Activated naive CD8-positive, alpha-beta T cell treated with anti-CD3 and anti-CD28 coated beads, Interleukin-2, amount 50 U/mL, for 24 hours (primary cell): ENCODE results near the gene LIPE.

Experiments used
- ATAC-seq: fragments of 150-1000 bp; cut with Tn5 transposase; one replicate; pipeline ENCODE4 v1.10.0; 2021
- DNase-seq: peaks from one replicate; pipeline ENCODE4 v3.0.0; 2021
- H3K27ac Mint-ChIP-seq: one replicate; pipeline ENCODE4 v1.8.0; 2021; ENCODE audit warnings: mild to moderate bottlenecking, mixed read lengths
- H3K27me3 Mint-ChIP-seq: one replicate; pipeline ENCODE4 v1.8.0; 2021; ENCODE audit warnings: mixed read lengths
- H3K36me3 Mint-ChIP-seq: one replicate; pipeline ENCODE4 v1.8.0; 2021; ENCODE audit warnings: low read depth, mixed read lengths
- H3K4me1 Mint-ChIP-seq: one replicate; pipeline ENCODE4 v1.8.0; 2021; ENCODE audit warnings: mixed read lengths
- H3K4me3 Mint-ChIP-seq: one replicate; pipeline ENCODE4 v1.8.0; 2021; ENCODE audit warnings: mild to moderate bottlenecking, moderate library complexity, mixed read lengths
- H3K9me3 Mint-ChIP-seq: one replicate; pipeline ENCODE4 v1.8.0; 2021; ENCODE audit warnings: mixed read lengths

Gene LIPE

GRCh38 chr19:42428676-42429075 is 1.5 kb upstream of the LIPE start:
- H3K27me3 Mint-ChIP-seq: no peaks in the 10 kb centered on the region
- H3K36me3 Mint-ChIP-seq: no peaks in the 10 kb centered on the region
- no peak overlapping the region for H3K27ac Mint-ChIP-seq
- DNase-seq (no peak), ATAC-seq (no peak)
- peaks cover 6% of the 10 kb centered on the region for H3K4me1 Mint-ChIP-seq
- no peaks in the 10 kb centered on the region for H3K9me3 Mint-ChIP-seq
- no peak overlapping the region for H3K4me3 Mint-ChIP-seq

DNA sequence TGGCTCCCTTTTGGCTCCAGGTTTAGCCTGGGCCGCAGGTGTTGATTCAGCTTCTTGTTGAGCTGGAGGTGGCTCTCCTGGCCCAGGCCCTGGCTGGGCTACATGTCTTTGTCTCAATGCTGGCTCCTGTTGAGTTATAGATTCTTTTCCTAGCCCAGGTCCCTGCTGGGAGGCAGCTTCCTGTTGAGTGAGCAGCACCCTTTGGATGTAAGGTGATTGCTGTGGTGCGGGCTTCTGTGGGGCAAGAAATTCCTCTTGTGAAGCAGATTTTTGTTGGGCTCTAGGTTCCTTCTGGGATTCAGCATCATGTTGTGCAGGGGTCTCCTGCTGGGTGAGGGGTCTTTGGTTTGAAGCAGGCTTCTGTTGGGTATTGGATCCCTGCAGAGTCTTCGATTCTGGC is 545 bp downstream of the LIPE start:
- H3K4me1 Mint-ChIP-seq: peaks cover 25% of the 10 kb centered on the region
- H3K27me3 Mint-ChIP-seq: no peaks in the 10 kb centered on the region
- peaks cover 1% of the 10 kb centered on the region for H3K36me3 Mint-ChIP-seq
- DNase-seq (no peak), ATAC-seq (no peak)
- H3K9me3 Mint-ChIP-seq: no peaks in the 10 kb centered on the region
- no peak overlapping the region for H3K27ac Mint-ChIP-seq
- H3K4me3 Mint-ChIP-seq: no peak overlapping the region

DNA sequence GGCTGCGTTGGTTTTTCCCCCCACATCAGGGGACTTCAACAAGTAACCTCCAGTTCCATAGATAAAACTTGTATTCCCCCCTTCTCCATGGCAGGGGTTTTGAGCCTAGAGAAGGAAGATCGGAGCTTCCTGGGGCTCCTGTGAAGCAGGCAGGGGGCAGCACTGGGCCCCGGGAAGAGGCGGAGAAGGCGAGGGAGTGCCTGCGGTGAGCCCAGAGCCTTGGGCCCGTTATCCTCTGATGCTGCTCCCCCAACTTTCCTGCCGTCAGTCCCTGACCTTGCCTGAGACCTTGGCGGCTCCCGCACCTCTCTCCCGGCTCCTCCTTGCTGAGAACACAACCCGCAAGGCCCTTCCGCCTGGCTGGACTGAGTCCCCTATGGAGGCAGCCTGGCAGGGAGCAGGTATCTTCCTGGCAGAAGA is 2.5 kb downstream of the LIPE start:
- no peak for DNase-seq
- no peaks in the 10 kb centered on the region for H3K9me3 Mint-ChIP-seq
- H3K4me1 Mint-ChIP-seq: peaks cover 41% of the 10 kb centered on the region
- H3K27ac Mint-ChIP-seq: no peak overlapping the region
- no peaks in the 10 kb centered on the region for H3K27me3 Mint-ChIP-seq
- H3K36me3 Mint-ChIP-seq: peaks cover 1% of the 10 kb centered on the region
- H3K4me3 Mint-ChIP-seq: no peak overlapping the region
- ATAC-seq: no peak

GRCh38 chr19:42424345-42424707 is 2.9 kb downstream of the LIPE start:
- H3K4me1 Mint-ChIP-seq: peaks cover 41% of the 10 kb centered on the region
- H3K27ac Mint-ChIP-seq: no peak overlapping the region
- H3K27me3 Mint-ChIP-seq: no peaks in the 10 kb centered on the region
- H3K36me3 Mint-ChIP-seq: peaks cover 1% of the 10 kb centered on the region
- ATAC-seq: no peak
- H3K9me3 Mint-ChIP-seq: no peaks in the 10 kb centered on the region
- no peak for DNase-seq
- peak overlapping the region; percentile 95 for H3K4me3 Mint-ChIP-seq

- peak; percentile 93 for DNase-seq
- peak overlapping the region; percentile 95 for H3K4me3 Mint-ChIP-seq
- no peaks in the 10 kb centered on the region for H3K27me3 Mint-ChIP-seq
- peaks cover 3% of the 10 kb centered on the region for H3K36me3 Mint-ChIP-seq
- peak overlapping the region; percentile 88 for H3K27ac Mint-ChIP-seq
- peak; percentile 92 for ATAC-seq
- no peaks in the 10 kb centered on the region for H3K9me3 Mint-ChIP-seq
- peaks cover 41% of the 10 kb centered on the region for H3K4me1 Mint-ChIP-seq
These were observed 3.5 kb downstream of the LIPE start for GRCh38 chr19:42423462-42424344.

DNA sequence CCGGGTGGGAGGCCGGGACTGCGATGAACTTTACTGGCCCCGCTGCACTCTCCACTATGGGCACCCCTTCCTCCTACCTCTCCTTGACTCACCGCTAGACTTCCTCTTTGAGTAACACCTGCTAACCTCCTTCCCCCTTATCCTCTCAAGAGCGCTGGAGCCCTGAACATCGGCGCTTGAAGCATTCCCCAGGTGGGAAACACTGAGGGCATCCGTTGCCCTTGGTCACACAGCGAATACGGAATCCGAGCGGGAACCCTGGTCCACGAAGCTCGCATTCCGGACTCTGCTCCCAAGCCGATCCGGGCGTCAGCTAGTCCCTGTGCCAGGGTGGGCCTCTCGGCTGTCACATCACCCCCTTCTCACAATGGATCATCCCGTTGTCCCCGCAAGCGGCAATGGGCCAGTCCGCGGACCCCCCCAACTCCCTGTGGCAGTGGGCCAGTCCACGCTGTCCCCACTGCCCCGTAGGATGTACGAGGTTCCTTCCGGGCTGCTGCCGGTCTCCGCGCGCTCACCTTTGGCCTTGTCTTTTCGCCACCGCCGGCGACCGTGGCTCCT is 4.2 kb downstream of the LIPE start:
- peak overlapping the region; percentile 88 for H3K27ac Mint-ChIP-seq
- H3K9me3 Mint-ChIP-seq: no peaks in the 10 kb centered on the region
- peak overlapping the region; percentile 95 for H3K4me3 Mint-ChIP-seq
- ATAC-seq: peak; percentile 66
- peaks cover 6% of the 10 kb centered on the region for H3K36me3 Mint-ChIP-seq
- peak; percentile 51 for DNase-seq
- peaks cover 41% of the 10 kb centered on the region for H3K4me1 Mint-ChIP-seq
- H3K27me3 Mint-ChIP-seq: no peaks in the 10 kb centered on the region

GRCh38 chr19:42422092-42422900 is 4.9 kb downstream of the LIPE start:
- peak overlapping the region; percentile 88 for H3K27ac Mint-ChIP-seq
- peak overlapping the region; percentile 95 for H3K4me3 Mint-ChIP-seq
- no peak for DNase-seq
- H3K27me3 Mint-ChIP-seq: no peaks in the 10 kb centered on the region
- H3K4me1 Mint-ChIP-seq: peaks cover 41% of the 10 kb centered on the region
- no peak for ATAC-seq
- no peaks in the 10 kb centered on the region for H3K9me3 Mint-ChIP-seq
- peaks cover 6% of the 10 kb centered on the region for H3K36me3 Mint-ChIP-seq

DNA sequence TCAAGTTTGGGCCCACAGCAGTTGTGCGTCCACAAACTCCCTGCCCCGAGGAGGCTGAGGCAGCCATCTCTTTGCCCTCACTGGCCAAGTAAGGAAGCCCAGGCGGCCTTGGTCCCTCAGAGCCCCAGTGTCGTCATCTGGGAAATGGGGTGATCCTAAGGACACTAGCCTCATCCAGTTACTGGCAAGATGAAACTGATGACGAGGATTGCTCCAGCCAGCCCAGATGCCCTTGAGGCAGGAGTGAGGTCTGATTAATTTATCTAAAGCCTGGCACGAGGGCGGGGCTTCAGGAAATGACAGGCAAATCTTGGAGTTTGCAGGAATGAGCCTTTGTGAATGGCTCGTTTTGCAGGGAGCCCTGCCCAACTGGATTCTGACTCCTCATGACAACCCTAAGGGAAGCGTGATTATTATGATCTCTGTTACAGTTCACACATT is 5.6 kb downstream of the LIPE start:
- no peaks in the 10 kb centered on the region for H3K9me3 Mint-ChIP-seq
- no peak for DNase-seq
- peaks cover 41% of the 10 kb centered on the region for H3K4me1 Mint-ChIP-seq
- ATAC-seq: no peak
- peak overlapping the region; percentile 95 for H3K4me3 Mint-ChIP-seq
- H3K27ac Mint-ChIP-seq: no peak overlapping the region
- H3K27me3 Mint-ChIP-seq: no peaks in the 10 kb centered on the region
- peaks cover 6% of the 10 kb centered on the region for H3K36me3 Mint-ChIP-seq

DNA sequence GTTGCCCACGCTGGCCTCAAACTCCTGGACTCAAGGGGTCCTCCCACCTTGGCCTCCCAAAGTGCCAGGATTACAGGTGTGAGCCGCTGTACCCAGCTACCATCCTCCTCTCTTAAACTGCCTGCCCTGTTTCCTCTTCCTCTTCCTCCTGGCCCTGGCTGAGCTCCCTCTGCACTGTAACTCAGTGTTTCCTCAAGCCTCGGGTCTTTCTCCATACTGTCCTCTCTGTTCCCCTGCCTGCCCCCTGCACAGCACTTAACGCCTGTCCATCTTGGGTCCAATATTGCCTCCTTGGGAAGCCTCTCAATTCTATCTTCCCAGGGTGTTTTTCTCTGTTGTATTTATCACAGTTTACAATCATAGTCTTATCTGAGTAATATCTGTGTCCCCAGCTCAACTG is 6.1 kb downstream of the LIPE start:
- H3K27ac Mint-ChIP-seq: no peak overlapping the region
- peaks cover 6% of the 10 kb centered on the region for H3K36me3 Mint-ChIP-seq
- DNase-seq (no peak), ATAC-seq (no peak)
- peaks cover 41% of the 10 kb centered on the region for H3K4me1 Mint-ChIP-seq
- H3K9me3 Mint-ChIP-seq: no peaks in the 10 kb centered on the region
- H3K4me3 Mint-ChIP-seq: no peak overlapping the region
- no peaks in the 10 kb centered on the region for H3K27me3 Mint-ChIP-seq

DNA sequence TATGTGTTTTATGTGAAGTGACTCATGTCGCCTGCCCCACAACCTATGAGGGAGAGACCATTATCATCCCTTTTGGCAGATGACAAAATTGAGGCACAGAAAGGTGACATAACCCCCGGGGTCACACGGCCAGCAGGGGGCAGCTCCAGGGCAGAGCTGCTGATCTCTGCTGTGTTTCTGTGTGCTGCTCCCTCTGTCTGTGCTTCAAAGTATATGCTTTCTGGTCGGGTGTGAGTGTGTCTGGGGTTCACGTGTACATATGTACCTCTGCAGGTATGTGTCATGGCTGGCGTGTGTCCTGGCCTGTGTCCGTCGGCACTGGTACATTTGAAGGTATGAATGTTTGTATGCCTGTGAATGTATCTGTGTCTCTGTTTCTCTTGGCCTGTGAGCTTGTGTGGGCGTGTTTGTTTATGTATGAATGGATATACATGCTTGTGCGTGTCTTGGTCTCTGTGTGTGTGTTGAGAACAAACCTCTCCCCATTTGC is 7.1 kb downstream of the LIPE start:
- H3K27ac Mint-ChIP-seq: no peak overlapping the region
- ATAC-seq: peak; percentile 51
- peaks cover 41% of the 10 kb centered on the region for H3K4me1 Mint-ChIP-seq
- peak; percentile 80 for DNase-seq
- H3K27me3 Mint-ChIP-seq: no peaks in the 10 kb centered on the region
- peaks cover 8% of the 10 kb centered on the region for H3K36me3 Mint-ChIP-seq
- H3K4me3 Mint-ChIP-seq: no peak overlapping the region
- H3K9me3 Mint-ChIP-seq: no peaks in the 10 kb centered on the region

DNA sequence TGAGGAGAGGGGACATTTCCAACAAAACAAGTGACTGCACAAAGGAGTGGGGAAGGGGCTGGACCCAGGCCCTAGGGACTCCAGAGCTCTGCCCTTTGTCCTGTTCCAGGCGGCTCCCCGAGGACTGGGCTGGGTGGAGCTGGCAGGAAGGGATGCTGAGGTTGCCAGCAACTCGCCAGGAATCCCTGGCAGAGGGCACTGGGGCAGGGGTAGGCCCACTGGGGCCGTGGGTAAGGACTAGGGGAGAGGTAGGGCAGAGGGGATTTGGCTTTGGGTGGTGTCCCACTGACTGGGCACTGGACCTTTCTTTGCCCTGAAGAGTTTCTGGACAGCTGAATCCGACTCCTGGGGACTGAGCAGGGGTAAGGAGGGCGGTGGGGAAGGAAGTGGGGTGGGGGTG is 7.9 kb downstream of the LIPE start:
- Mint-ChIP-seq H3K36me3 (peaks cover 8% of the 10 kb centered on the region), H3K4me3 (no peak overlapping the region), H3K27ac (no peak overlapping the region), H3K9me3 (no peaks in the 10 kb centered on the region), H3K4me1 (peaks cover 40% of the 10 kb centered on the region), H3K27me3 (no peaks in the 10 kb centered on the region)
- DNase-seq: no peak
- ATAC-seq: no peak

DNA sequence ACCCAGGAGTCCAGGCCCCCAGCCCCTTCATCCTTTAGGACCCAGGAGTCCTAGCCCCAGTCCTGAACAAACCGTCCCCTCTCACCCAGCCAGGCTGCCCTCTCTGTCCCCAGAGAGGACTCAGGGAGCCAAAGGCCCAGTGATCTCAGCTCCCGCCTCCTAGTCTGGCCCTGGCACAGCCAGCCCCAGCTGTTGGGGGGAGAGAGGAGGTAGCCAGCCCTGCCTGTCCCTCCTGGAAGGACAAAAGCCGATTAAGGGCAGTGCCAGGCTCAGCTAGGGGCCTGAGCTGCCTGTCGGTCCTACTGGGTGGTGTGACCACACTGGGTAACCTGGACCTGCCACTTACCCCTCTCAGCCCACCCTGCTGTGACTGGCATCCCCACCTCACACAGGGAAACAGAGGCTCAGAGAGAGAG is 14.5 kb downstream of the LIPE start:
- Mint-ChIP-seq H3K9me3 (no peaks in the 10 kb centered on the region), H3K4me3 (no peak overlapping the region), H3K27ac (no peak overlapping the region), H3K27me3 (no peaks in the 10 kb centered on the region), H3K36me3 (peaks cover 6% of the 10 kb centered on the region), H3K4me1 (no peaks in the 10 kb centered on the region)
- ATAC-seq (no peak), DNase-seq (no peak)

- ATAC-seq (no peak), DNase-seq (no peak)
- no peaks in the 10 kb centered on the region for H3K9me3 Mint-ChIP-seq
- peaks cover 7% of the 10 kb centered on the region for H3K36me3 Mint-ChIP-seq
- H3K27me3 Mint-ChIP-seq: no peaks in the 10 kb centered on the region
- H3K4me1 Mint-ChIP-seq: no peaks in the 10 kb centered on the region
- no peak overlapping the region for H3K4me3 Mint-ChIP-seq
- H3K27ac Mint-ChIP-seq: no peak overlapping the region
These were observed 15.0 kb downstream of the LIPE start for GRCh38 chr19:42412227-42412626.

GRCh38 chr19:42411581-42412178 is 15.5 kb downstream of the LIPE start:
- no peak for DNase-seq
- ATAC-seq: no peak
- Mint-ChIP-seq H3K9me3 (no peaks in the 10 kb centered on the region), H3K36me3 (peaks cover 8% of the 10 kb centered on the region), H3K27ac (no peak overlapping the region), H3K27me3 (no peaks in the 10 kb centered on the region), H3K4me3 (no peak overlapping the region), H3K4me1 (no peaks in the 10 kb centered on the region)
